ENCODE results near the gene ACTR1B. TPM values are rescaled to one million over a fixed set of nuclear protein-coding genes. Genes with fewer than 3 reads are reported as not detected.

Gene ACTR1B
- total and polyA plus RNA-seq, 2 donors (not counting 3 experiments of a cell fraction or from before 2014, with no cell fraction given), result 49.8 to 60.9 TPM

DNA sequence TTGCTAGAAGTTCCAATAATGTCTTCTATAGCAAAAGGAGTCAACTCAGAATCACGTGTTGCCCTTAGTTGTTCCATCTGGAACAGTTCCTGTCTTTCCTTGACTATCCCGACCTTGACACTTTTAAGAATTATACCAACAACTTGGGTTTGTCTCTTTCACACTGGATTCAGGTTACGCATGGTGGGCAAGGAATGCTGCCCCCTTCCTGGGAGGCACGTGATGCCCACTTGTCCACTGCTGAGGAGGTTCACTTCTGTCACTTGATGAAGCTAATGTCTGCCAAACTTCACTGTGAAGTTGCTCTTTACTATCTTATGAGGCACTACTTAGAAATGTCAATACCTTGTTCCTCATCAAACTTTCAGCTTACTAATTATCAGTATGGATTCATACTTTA, 12.7 kb downstream of the ACTR1B start:
- DNase-seq (ENCODE audit: low read depth, low spot score) (no peak), FAIRE-seq (no peak)
- Histone ChIP-seq H3K4me2 (ENCODE audit: insufficient read depth, low read length) (no peak overlapping the region), H3K4me1 (ENCODE audit: control insufficient read depth, extremely low read depth, insufficient read depth, low read length) (peaks cover 5% of the 10 kb centered on the region), H3K79me2 (ENCODE audit: control insufficient read depth, insufficient read depth, low read length) (peaks cover 7% of the 10 kb centered on the region), H3K9me1 (replicated peaks; ENCODE audit: control insufficient read depth, extremely low read depth, insufficient read depth, low read length) (no peaks in the 10 kb centered on the region), H3K9me3 (replicated peaks; ENCODE audit: control insufficient read depth, insufficient read depth, low read length) (no peaks in the 10 kb centered on the region), H3K9ac (replicated peaks; ENCODE audit: extremely low read depth, insufficient read depth, low read length) (no peak overlapping the region), H3K27me3 (ENCODE audit: control insufficient read depth in 2 of 2, insufficient read depth in 2 of 2, low read length in 2 of 2) (no peaks in the 10 kb centered on the region), H3K4me3 (replicated peaks in 1 of 3; ENCODE audit: insufficient read depth in 1 of 3, low read depth in 1 of 3, low read length in 3 of 3) (no peak overlapping the region), H3K27ac (ENCODE audit: insufficient read depth, low read depth, low read length) (no peak overlapping the region), H4K20me1 (replicated peaks; ENCODE audit: control insufficient read depth, extremely low read depth, insufficient read depth, low read length) (no peaks in the 10 kb centered on the region), H3K36me3 (ENCODE audit: control insufficient read depth in 2 of 2, extremely low read depth in 1 of 2, insufficient read depth in 2 of 2, low read length in 2 of 2) (peaks cover 14% of the 10 kb centered on the region in 2 experiments), H2AFZ (ENCODE audit: low read depth, low read length) (no peak overlapping the region)
- BruUV-seq (replicated peaks), result no TSS peak
- dilution Hi-C loops (cut with MboI; ENCODE audit: extremely low pct_ligation_motif_present, low sequenced_read_pairs), result no loop called here
- intact Hi-C loops (cut with micrococcal nuclease), result no loop called here
- ChIA-PET POLR2A (interaction anchor here (0.9 kb wide), 1 partner anchor 13 kb away, joined by 4 read pairs; no protein-coding TSS in a partner anchor), CTCF (interaction anchor here (1.3 to 2.3 kb wide), 6 partner anchors 10 to 90 kb away, joined by 3 to 12 read pairs (median 6); partner anchors contain the start of genes ACTR1B and ANKRD36B)
- TF ChIP-seq GATA2 (IDR thresholded peaks at IDR 0.05; ENCODE audit: insufficient read depth, insufficient read length, low read depth, low read length) (no peak), FOS (IDR thresholded peaks at IDR 0.05; ENCODE audit: borderline replicate concordance, insufficient read depth, low read length) (no peak)

- Histone ChIP-seq H3K9ac (replicated peaks; ENCODE audit: extremely low read depth, insufficient read depth, low read length) (no peak overlapping the region), H3K4me3 (replicated peaks in 1 of 3; ENCODE audit: insufficient read depth in 1 of 3, low read depth in 1 of 3, low read length in 3 of 3) (peak overlapping the region; percentile 39 to 81 (median 68)), H2AFZ (ENCODE audit: low read depth, low read length) (no peak overlapping the region), H3K27ac (ENCODE audit: insufficient read depth, low read depth, low read length) (no peak overlapping the region), H3K9me3 (replicated peaks; ENCODE audit: control insufficient read depth, insufficient read depth, low read length) (no peaks in the 10 kb centered on the region), H3K27me3 (ENCODE audit: control insufficient read depth in 2 of 2, insufficient read depth in 2 of 2, low read length in 2 of 2) (no peaks in the 10 kb centered on the region), H3K9me1 (replicated peaks; ENCODE audit: control insufficient read depth, extremely low read depth, insufficient read depth, low read length) (no peaks in the 10 kb centered on the region), H3K36me3 (ENCODE audit: control insufficient read depth in 2 of 2, extremely low read depth in 1 of 2, insufficient read depth in 2 of 2, low read length in 2 of 2) (peaks cover 12 to 14% of the 10 kb centered on the region in 2 experiments), H3K79me2 (ENCODE audit: control insufficient read depth, insufficient read depth, low read length) (peaks cover 9% of the 10 kb centered on the region), H4K20me1 (replicated peaks; ENCODE audit: control insufficient read depth, extremely low read depth, insufficient read depth, low read length) (no peaks in the 10 kb centered on the region), H3K4me1 (ENCODE audit: control insufficient read depth, extremely low read depth, insufficient read depth, low read length) (peaks cover 15% of the 10 kb centered on the region), H3K4me2 (ENCODE audit: insufficient read depth, low read length) (peak overlapping the region; percentile 43)
- no TSS peak for BruUV-seq (replicated peaks)
- DNase-seq (ENCODE audit: low read depth, low spot score) (no peak), FAIRE-seq (no peak)
- no peak for TF ChIP-seq CTCF (IDR thresholded peaks at IDR 0.05; ENCODE audit: extremely low read depth in 1 of 2, insufficient read depth in 1 of 2, low read depth in 1 of 2, low read length in 2 of 2)
- ChIA-PET POLR2A (interaction anchor here (1.2 to 2.8 kb wide), 3 partner anchors 14 to 38 kb away, joined by 4 to 38 read pairs (median 8); partner anchors contain the start of gene ACTR1B), CTCF (interaction anchor here (2.0 to 2.4 kb wide), 2 partner anchors 16 to 56 kb away, joined by 9 to 45 read pairs; partner anchors contain the start of gene ACTR1B)
- intact Hi-C loops (cut with micrococcal nuclease) (loop anchor here (1.0 to 10.0 kb wide), 2 partner anchors 17 to 48 kb away; partner anchors contain the start of gene ACTR1B), dilution Hi-C loops (cut with MboI; ENCODE audit: extremely low pct_ligation_motif_present, low sequenced_read_pairs) (no loop called here)
These were observed 16.9 kb downstream of the ACTR1B start for GRCh38 chr2:97646977-97647376.
